H1 (cell line): ENCODE results near the gene FBXW8. TPM values are rescaled to one million over a fixed set of nuclear protein-coding genes. Genes with fewer than 3 reads are reported as not detected.

Experiments
- CTCF ChIA-PET: fragments of 300-600 bp; sonication (Branson Sonifier 250); formaldehyde crosslinking; loops from one replicate; lab custom pipeline; 2021; ENCODE audit not compliant: partially characterized antibody; lab: Charles Lee
- POLR2A ChIA-PET: fragments of 300-600 bp; sonication (Branson Sonifier 250); formaldehyde crosslinking; loops from one replicate; lab custom pipeline; 2021; ENCODE audit warnings: inconsistent platforms; ENCODE audit not compliant: partially characterized antibody; lab: Charles Lee
- DNase-seq, 2 experiments: peaks; one replicate each; pipeline versions ENCODE4 v3.0.0 to v3.0.0-alpha.2; 2010 to 2022; ENCODE audit warnings: low spot score in 2 of 2, low read depth in 1 of 2, mixed read lengths in 1 of 2
- FAIRE-seq: peaks from 2 replicates; lab custom pipeline; 2011; peaks lifted over from hg19 to GRCh38; lab: Jason Lieb, UNC
- H2AFZ ChIP-seq: 2 replicates; pipeline ENCODE4 v1.8.1; 2012; ENCODE audit warnings: low read length, inconsistent platforms
- H2AK5ac ChIP-seq: 2 replicates; pipeline ENCODE4 v1.6.1; 2013; ENCODE audit warnings: low read depth, low read length
- H2BK120ac ChIP-seq: replicated peaks from 2 replicates; pipeline ENCODE3; 2013; ENCODE audit warnings: low read depth, low read length, inconsistent platforms
- H2BK12ac ChIP-seq: 2 replicates; pipeline ENCODE4 v1.6.1; 2013; ENCODE audit warnings: low read depth, low read length
- H2BK15ac ChIP-seq: 2 replicates; pipeline ENCODE4 v1.6.1; 2013; ENCODE audit warnings: low read length
- H2BK20ac ChIP-seq: 2 replicates; pipeline ENCODE4 v1.6.1; 2013; ENCODE audit warnings: low read length
- H2BK5ac ChIP-seq: 2 replicates; pipeline ENCODE4 v1.6.1; 2013; ENCODE audit warnings: low read depth, low read length
- H3K14ac ChIP-seq: 2 replicates; pipeline ENCODE4 v1.6.1; 2013; ENCODE audit warnings: inconsistent platforms; ENCODE audit not compliant: insufficient read length
- H3K18ac ChIP-seq: 2 replicates; pipeline ENCODE4 v1.6.1; 2013; ENCODE audit warnings: low read length; ENCODE audit errors: extremely low read depth
- H3K23ac ChIP-seq: 2 replicates; pipeline ENCODE4 v1.6.1; 2013; ENCODE audit warnings: inconsistent platforms; ENCODE audit not compliant: insufficient read length
- H3K23me2 ChIP-seq: 2 replicates; pipeline ENCODE4 v1.6.1; 2013; ENCODE audit warnings: low read depth, low read length
- H3K27ac ChIP-seq: 2 replicates; pipeline ENCODE4 v1.6.1; 2011; ENCODE audit warnings: low read depth, low read length, inconsistent platforms
- H3K27me3 ChIP-seq, 4 experiments: replicated peaks in 1 of 4; 1 replicate in 1 of 4; 2 replicates in 3 of 4; pipeline versions ENCODE4 v1.6.1 to v1.8.1; 2011 to 2013; ENCODE audit warnings: low read length in 3 of 4, mild to moderate bottlenecking in 3 of 4, inconsistent platforms in 2 of 4, mixed read lengths in 2 of 4, moderate library complexity in 1 of 4; ENCODE audit not compliant: control insufficient read depth in 3 of 4, insufficient read depth in 3 of 4; ENCODE audit errors: extremely low read depth in 1 of 4
- H3K36me3 ChIP-seq, 4 experiments: 2 replicates each; pipeline versions ENCODE4 v1.6.1 to v1.8.1; 2011 to 2013; ENCODE audit warnings: mild to moderate bottlenecking in 4 of 4, low read length in 3 of 4, moderate library complexity in 2 of 4, control low read depth in 1 of 4, inconsistent platforms in 1 of 4; ENCODE audit not compliant: insufficient read depth in 4 of 4, control insufficient read depth in 2 of 4
- H3K4ac ChIP-seq: replicated peaks from 2 replicates; pipeline ENCODE3; 2013; ENCODE audit warnings: low read length, low read depth, mixed read lengths, inconsistent platforms; ENCODE audit not compliant: insufficient read length
- H3K4me1 ChIP-seq, 4 experiments: replicated peaks in 1 of 4; 1 replicate in 1 of 4; 2 replicates in 3 of 4; pipeline versions ENCODE4 v1.6.1 to v1.8.1; 2011 to 2013; ENCODE audit warnings: low read length in 3 of 4, inconsistent platforms in 2 of 4, mixed read lengths in 1 of 4; ENCODE audit not compliant: insufficient read depth in 4 of 4, control insufficient read depth in 3 of 4
- H3K4me2 ChIP-seq, 2 experiments: 2 replicates each; pipeline versions ENCODE4 v1.6.1 to v1.8.1; 2011 to 2013; ENCODE audit warnings: low read depth in 2 of 2, low read length in 2 of 2, control low read depth in 1 of 2, inconsistent platforms in 1 of 2, mild to moderate bottlenecking in 1 of 2; ENCODE audit not compliant: insufficient read depth in 1 of 2
- H3K4me3 ChIP-seq, 4 experiments: fragments of 200-600, 300-600 bp in 1 of 4; sonication (generic), shearing (Covaris generic), sonication (Bioruptor Twin) in 1 of 4; 2 replicates each; pipeline versions ENCODE4 v1.5.1 to v1.8.1; 2011 to 2016; ENCODE audit warnings: low read length in 4 of 4, low read depth in 3 of 4, control low read depth in 2 of 4, inconsistent platforms in 2 of 4, mild to moderate bottlenecking in 2 of 4, mixed read lengths in 1 of 4, moderate library complexity in 1 of 4; ENCODE audit not compliant: insufficient read depth in 2 of 4; ENCODE audit errors: extremely low read depth in 1 of 4
- H3K56ac ChIP-seq: replicated peaks from 2 replicates; pipeline ENCODE3; 2013; ENCODE audit warnings: low read depth, mild to moderate bottlenecking, mixed read lengths, low read length, inconsistent platforms; ENCODE audit not compliant: insufficient read length
- H3K79me1 ChIP-seq: 2 replicates; pipeline ENCODE4 v1.6.1; 2013; ENCODE audit warnings: low read depth, low read length, control low read depth
- H3K79me2 ChIP-seq, 2 experiments: 2 replicates each; pipeline versions ENCODE4 v1.6.1 to v1.8.1; 2012 to 2013; ENCODE audit warnings: low read length in 2 of 2, mild to moderate bottlenecking in 2 of 2, inconsistent platforms in 1 of 2; ENCODE audit not compliant: insufficient read depth in 2 of 2, control insufficient read depth in 1 of 2
- H3K9ac ChIP-seq, 4 experiments: replicated peaks in 1 of 4; 1 replicate in 1 of 4; 2 replicates in 3 of 4; pipeline versions ENCODE4 v1.6.1 to v1.8.1; 2011 to 2013; ENCODE audit warnings: low read depth in 3 of 4, low read length in 3 of 4, control low read depth in 2 of 4, mild to moderate bottlenecking in 2 of 4, moderate library complexity in 2 of 4, inconsistent platforms in 1 of 4; ENCODE audit errors: extremely low read depth in 1 of 4
- H3K9me3 ChIP-seq, 2 experiments: 2 replicates each; pipeline versions ENCODE4 v1.6.1 to v1.8.1; 2012 to 2013; ENCODE audit warnings: mild to moderate bottlenecking in 2 of 2, moderate library complexity in 2 of 2, control low read depth in 1 of 2, inconsistent platforms in 1 of 2, low read depth in 1 of 2, low read length in 1 of 2, mixed read lengths in 1 of 2; ENCODE audit not compliant: insufficient read depth in 2 of 2
- H4K20me1 ChIP-seq, 2 experiments: replicated peaks in 1 of 2; 2 replicates each; pipeline versions ENCODE3 to v1.8.1; 2011 to 2013; ENCODE audit warnings: inconsistent platforms in 2 of 2, low read length in 2 of 2, mild to moderate bottlenecking in 1 of 2; ENCODE audit not compliant: insufficient read depth in 2 of 2, control insufficient read depth in 1 of 2
- H4K5ac ChIP-seq: 2 replicates; pipeline ENCODE4 v1.6.1; 2013; ENCODE audit warnings: low read length, low read depth, mixed read lengths, inconsistent platforms; ENCODE audit not compliant: insufficient read length
- H4K8ac ChIP-seq: 2 replicates; pipeline ENCODE4 v1.8.0; 2013; ENCODE audit warnings: mild to moderate bottlenecking, moderate library complexity, low read length, inconsistent platforms; ENCODE audit not compliant: insufficient read depth; ENCODE audit errors: extremely low read depth
- H4K91ac ChIP-seq: replicated peaks from 2 replicates; pipeline ENCODE3; 2013; ENCODE audit warnings: low read length, mixed read lengths, inconsistent platforms; ENCODE audit not compliant: insufficient read length
- BCL11A ChIP-seq, 2 experiments: IDR thresholded peaks; one replicate each; pipeline ENCODE4 v1.6.1; 2011; ENCODE audit warnings: low read depth in 2 of 2, low read length in 2 of 2, mild to moderate bottlenecking in 2 of 2
- KDM5A ChIP-seq: fragments of 200-600 bp; IDR thresholded peaks from 2 replicates; pipeline ENCODE4 v1.7.1; 2012; ENCODE audit warnings: mild to moderate bottlenecking, low read length, inconsistent platforms, mixed read lengths
- NANOG ChIP-seq: IDR thresholded peaks from 2 replicates; pipeline ENCODE4 v1.6.1; 2011; ENCODE audit warnings: low read length, low read depth, mild to moderate bottlenecking, inconsistent platforms; ENCODE audit not compliant: insufficient read depth, poor library complexity, severe bottlenecking
- PHF8 ChIP-seq: fragments of 200-600 bp; sonication (generic); conservative IDR thresholded peaks from 2 replicates; pipeline ENCODE4 v1.7.1; 2012; ENCODE audit warnings: low read depth, mild to moderate bottlenecking, inconsistent platforms, low read length, moderate library complexity
- POLR2AphosphoS5 ChIP-seq: IDR thresholded peaks from 2 replicates; pipeline ENCODE4 v1.6.1; 2011; ENCODE audit warnings: low read depth, low read length
- WGBS, 2 experiments: shearing (Covaris generic) in 1 of 2; methylation state at CpG; one replicate each; pipeline versions ENCODE4 v1.1.6 to v1.1.7; 2013 to 2015; ENCODE audit warnings: low lambda C conversion rate in 2 of 2, mixed read lengths in 2 of 2, inconsistent platforms in 1 of 2, low coverage in 1 of 2, missing lambda C conversion rate in 1 of 2; ENCODE audit not compliant: insufficient replicate concordance in 2 of 2, insufficient coverage in 1 of 2, insufficient read length in 1 of 2; ENCODE audit errors: extremely low coverage in 1 of 2, missing lambda C conversion rate in 1 of 2; 5-methylcytosine and 5-hydroxymethylcytosine counted together
- polyA plus RNA-seq, 7 experiments: library from polyadenylated mRNA; depleted of rRNA in 3 of 7; stranded (reverse) in 5 of 7; unstranded in 2 of 7; fragments of >200 nt in 5 of 7; fragments of 200-250 nt in 2 of 7; gene quantifications; 1 replicate in 5 of 7; 2 replicates in 1 of 7; 4 replicates in 1 of 7; pipeline versions ENCODE4 v1.2.1 to v1.2.3, GENCODE V29; 2011 to 2013; ENCODE audit warnings: missing spikeins in 2 of 7, mixed read lengths in 2 of 7
- total RNA-seq: library from RNA; stranded (reverse); fragmentation: NEBNext Ultra II Directional; extraction: Animal tissue kit (Norgen Biotek cat#: 25700); gene quantifications from 2 replicates; pipeline ENCODE4 v1.2.1, GENCODE V29; 2021

Gene FBXW8
- total and polyA plus RNA-seq, 2 of the 8 experiments (the other 6 are each of a cell fraction or from before 2014, with no cell fraction given): 15.8 to 16.0 TPM

DNA sequence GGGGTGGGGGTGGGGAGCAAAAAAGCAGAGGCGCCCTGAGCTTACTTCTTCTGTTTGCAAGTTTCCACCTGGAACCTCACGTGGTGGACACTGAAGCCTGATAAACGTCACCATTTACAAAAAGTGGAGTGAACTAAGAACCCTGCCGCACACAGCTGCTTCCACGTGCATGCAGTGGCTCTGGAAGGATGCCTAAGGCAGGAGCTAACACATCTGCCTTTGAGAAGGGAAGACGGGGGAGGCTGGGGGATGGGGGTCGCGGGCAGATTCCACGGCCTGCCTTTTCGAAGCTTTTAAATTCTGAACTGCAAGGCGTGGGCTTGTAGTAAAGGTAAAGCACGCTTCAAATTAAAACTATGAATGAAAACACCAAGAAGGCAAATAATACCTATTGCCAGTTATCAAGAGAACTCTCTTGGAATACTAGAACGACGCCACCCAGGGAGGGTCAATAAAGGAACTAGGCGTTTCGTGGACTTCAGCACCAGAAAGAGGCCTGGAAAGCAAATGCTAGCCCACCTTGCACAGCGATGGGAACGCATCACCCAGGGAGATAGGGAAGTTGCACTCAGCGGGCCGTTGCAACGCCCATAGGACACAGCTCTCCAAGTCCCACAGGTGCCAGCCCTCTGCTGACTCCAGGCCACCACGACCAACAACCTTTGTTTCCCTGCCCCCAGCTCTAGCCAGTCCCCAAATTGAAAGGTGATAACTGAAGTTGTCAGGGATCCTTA, 126.7 kb downstream of the FBXW8 start:
- Histone ChIP-seq H4K8ac (no peak overlapping the region), H3K23ac (no peak overlapping the region), H2BK120ac (no peak overlapping the region), H4K5ac (no peak overlapping the region), H3K27ac (no peak overlapping the region), H2BK15ac (no peak overlapping the region), H3K36me3 (no peaks in the 10 kb centered on the region), H3K79me1 (no peaks in the 10 kb centered on the region), H3K79me2 (no peaks in the 10 kb centered on the region), H3K4me2 (no peak overlapping the region), H3K18ac (no peak overlapping the region; the same call in none of the 2 replicates), H3K4me3 (no peak overlapping the region), H3K4me1 (peaks cover 1 to 10% (median 4%) of the 10 kb centered on the region in 4 experiments; a peak in 6 of 7 replicates), H3K14ac (no peak overlapping the region), H3K4ac (no peak overlapping the region), H4K20me1 (no peaks in the 10 kb centered on the region), H3K23me2 (no peaks in the 10 kb centered on the region), H3K9me3 (no peaks in the 10 kb centered on the region), H2BK20ac (no peak overlapping the region), H2BK5ac (no peak overlapping the region; the same call in 1 of the 2 replicates), H3K27me3 (no peaks in the 10 kb centered on the region), H3K56ac (no peak overlapping the region), H2BK12ac (no peak overlapping the region), H4K91ac (no peak overlapping the region), H3K9ac (no peak overlapping the region), H2AFZ (no peak overlapping the region), H2AK5ac (no peak overlapping the region)
- ChIA-PET CTCF (interaction anchor here (0.9 to 3.4 kb wide), 12 partner anchors 9 to 112 kb away, joined by 3 to 14 read pairs (median 5); no protein-coding TSS in a partner anchor), POLR2A (interaction anchor here (1.0 to 1.4 kb wide), 4 partner anchors 10 to 69 kb away, joined by 3 to 4 read pairs (median 3); no protein-coding TSS in a partner anchor)
- no peak for FAIRE-seq
- WGBS, 2 experiments: 87% methylated on average over 22 of the region's 22 CpGs; no CpG with 5 or more reads in 1 of the 2 experiments
- DNase-seq: no peak
- no peak for TF ChIP-seq BCL11A (IDR thresholded peaks at IDR 0.05; ENCODE audit: low read depth in 2 of 2, low read length in 2 of 2)
- no peak for TF ChIP-seq PHF8
- no peak for TF ChIP-seq KDM5A
- no peak for TF ChIP-seq POLR2AphosphoS5
- TF ChIP-seq NANOG: no peak
